ENCODE results near the gene GIMAP8. TPM values are rescaled to one million over a fixed set of nuclear protein-coding genes. Genes with fewer than 3 reads are reported as not detected.

Gene GIMAP8
- polyA plus RNA-seq, 1 of the 3 experiments (the other 2 are of a cell fraction), result not detected

GRCh38 chr7:150406312-150406566, 44.2 kb upstream of the GIMAP8 start:
- POLR2A ChIA-PET, result interaction anchor here (0.9 to 3.2 kb wide), 3 partner anchors 22 to 40 kb away, joined by 3 to 19 read pairs (median 4); partner anchors contain the start of gene REPIN1
- Histone ChIP-seq H3K27me3 (ENCODE audit: insufficient read depth) (no peaks in the 10 kb centered on the region), H3K9ac (no peak overlapping the region), H3K36me3 (replicated peaks in 1 of 2; ENCODE audit: control insufficient read depth in 1 of 2, insufficient read depth in 2 of 2, low read length in 1 of 2) (peaks cover 0 to 6% of the 10 kb centered on the region in 2 experiments), H3K9me2 (no peaks in the 10 kb centered on the region), H3K79me2 (ENCODE audit: insufficient read depth) (no peaks in the 10 kb centered on the region), H2AFZ (ENCODE audit: low read depth) (peak overlapping the region; percentile 98; the same call in 1 of the 2 replicates), H3K4me1 (ENCODE audit: control insufficient read depth in 1 of 2, insufficient read depth in 2 of 2, low read depth in 1 of 2, low read length in 1 of 2) (peaks cover 0 to 25% of the 10 kb centered on the region in 2 experiments; a peak in 2 of 4 replicates), H3F3A (replicated peaks; ENCODE audit: insufficient read depth) (no peaks in the 10 kb centered on the region), H3K4me3 (ENCODE audit: low read depth in 2 of 2, low read length in 1 of 2) (peak overlapping the region; percentile 71 to 74), H3K9me3 (no peaks in the 10 kb centered on the region), H4K20me1 (ENCODE audit: insufficient read depth) (no peaks in the 10 kb centered on the region), H3K27ac (ENCODE audit: low read depth in 2 of 2, low read length in 1 of 2) (no peak overlapping the region), H3K4me2 (peak overlapping the region; percentile 98)
- TF ChIP-seq MXI1 (IDR thresholded peaks at IDR 0.05; ENCODE audit: low read depth, low read length), result no peak
- no peak for TF ChIP-seq NFIC (IDR thresholded peaks at IDR 0.05; ENCODE audit: borderline replicate concordance)
- no peak for TF ChIP-seq PBX3 (IDR thresholded peaks at IDR 0.05)
- TF ChIP-seq SIN3A (IDR thresholded peaks at IDR 0.05; ENCODE audit: borderline replicate concordance, low read depth, low read length), result no peak
- no peak for TF ChIP-seq JUND (IDR thresholded peaks at IDR 0.05)
- no peak for TF ChIP-seq TAF1 (IDR thresholded peaks at IDR 0.05; ENCODE audit: borderline replicate concordance, low read depth, low read length)
- TF ChIP-seq YY1 (IDR thresholded peaks at IDR 0.05; ENCODE audit: low read depth), result no peak
- TF ChIP-seq RFX5 (IDR thresholded peaks at IDR 0.05; ENCODE audit: low read length), result no peak
- TF ChIP-seq MEF2A (IDR thresholded peaks at IDR 0.05; ENCODE audit: borderline replicate concordance, low read depth), result no peak
- TF ChIP-seq FOSL2 (IDR thresholded peaks at IDR 0.05; ENCODE audit: borderline replicate concordance, low read depth), result no peak
- TF ChIP-seq CTCF (IDR thresholded peaks at IDR 0.05), result no peak
- TF ChIP-seq GABPA (IDR thresholded peaks at IDR 0.05; ENCODE audit: low read depth), result no peak
- no peak for DNase-seq
- CTCF ChIA-PET, result interaction anchor here (0.8 to 3.4 kb wide), 14 partner anchors 9 to 51 kb away, joined by 3 to 17 read pairs (median 5); partner anchors contain the start of gene REPIN1
- WGBS (ENCODE audit: low lambda C conversion rate), result 75% methylated on average over 1 of the region's 2 CpGs

- no peaks in the 10 kb centered on the region for H4K20me1 ChIP-seq (ENCODE audit: insufficient read depth)
- no peak for DNase-seq
- CTCF ChIA-PET, result interaction anchor here (0.8 to 3.4 kb wide), 11 partner anchors 8 to 121 kb away, joined by 3 to 14 read pairs (median 5); no protein-coding TSS in a partner anchor
- H3F3A ChIP-seq (replicated peaks; ENCODE audit: insufficient read depth), result no peaks in the 10 kb centered on the region
- H3K79me2 ChIP-seq (ENCODE audit: insufficient read depth), result no peaks in the 10 kb centered on the region
- no peak overlapping the region for H3K9ac ChIP-seq
- H3K4me2 ChIP-seq, result peak overlapping the region; percentile 98
- H3K4me1 ChIP-seq (ENCODE audit: control insufficient read depth in 1 of 2, insufficient read depth in 2 of 2, low read depth in 1 of 2, low read length in 1 of 2), result peaks cover 0 to 25% of the 10 kb centered on the region in 2 experiments; a peak in 2 of 4 replicates
- H3K27ac ChIP-seq (ENCODE audit: low read depth in 2 of 2, low read length in 1 of 2), result no peak overlapping the region
- no peaks in the 10 kb centered on the region for H3K9me3 ChIP-seq
- 78% methylated on average over 10 of the region's 10 CpGs for WGBS (ENCODE audit: low lambda C conversion rate)
- POLR2A ChIA-PET, result interaction anchor here (3.2 kb wide), 1 partner anchor 38 kb away, joined by 19 read pairs; the partner anchor contains the start of gene REPIN1
- no peaks in the 10 kb centered on the region for H3K9me2 ChIP-seq
- H2AFZ ChIP-seq (ENCODE audit: low read depth), result no peak overlapping the region
- H3K4me3 ChIP-seq (ENCODE audit: low read depth in 2 of 2, low read length in 1 of 2), result peak overlapping the region in 1 of 2 experiments; percentile 74; a peak in 1 of 4 replicates
- H3K27me3 ChIP-seq (ENCODE audit: insufficient read depth), result no peaks in the 10 kb centered on the region
- peaks cover 0 to 6% of the 10 kb centered on the region in 2 experiments for H3K36me3 ChIP-seq (replicated peaks in 1 of 2; ENCODE audit: control insufficient read depth in 1 of 2, insufficient read depth in 2 of 2, low read length in 1 of 2)
- no peak for TF ChIP-seq NFIC (IDR thresholded peaks at IDR 0.05; ENCODE audit: borderline replicate concordance)
- no peak for TF ChIP-seq CHD2 (IDR thresholded peaks at IDR 0.05; ENCODE audit: low read length, partially characterized antibody)
- no peak for TF ChIP-seq GATA2 (CRISPR knock-in tag; IDR thresholded peaks at IDR 0.05)
- no peak for TF ChIP-seq MAX (IDR thresholded peaks at IDR 0.05; ENCODE audit: low read depth)
- TF ChIP-seq MXI1 (IDR thresholded peaks at IDR 0.05; ENCODE audit: low read depth, low read length), result no peak
- TF ChIP-seq REST (IDR thresholded peaks at IDR 0.05; ENCODE audit: low read depth, low read length), result no peak
- no peak for TF ChIP-seq CTCF (IDR thresholded peaks at IDR 0.05)
- TF ChIP-seq FOXJ3 (CRISPR knock-in tag; IDR thresholded peaks at IDR 0.05), result no peak
Measured at GRCh38 chr7:150406567-150407421, 43.6 kb upstream of the GIMAP8 start.
